ENCODE measurements around the gene STARD10.
A peak's percentile ranks its signal among the peaks of the same experiment; 100 is the strongest.

Gene STARD10

DNA sequence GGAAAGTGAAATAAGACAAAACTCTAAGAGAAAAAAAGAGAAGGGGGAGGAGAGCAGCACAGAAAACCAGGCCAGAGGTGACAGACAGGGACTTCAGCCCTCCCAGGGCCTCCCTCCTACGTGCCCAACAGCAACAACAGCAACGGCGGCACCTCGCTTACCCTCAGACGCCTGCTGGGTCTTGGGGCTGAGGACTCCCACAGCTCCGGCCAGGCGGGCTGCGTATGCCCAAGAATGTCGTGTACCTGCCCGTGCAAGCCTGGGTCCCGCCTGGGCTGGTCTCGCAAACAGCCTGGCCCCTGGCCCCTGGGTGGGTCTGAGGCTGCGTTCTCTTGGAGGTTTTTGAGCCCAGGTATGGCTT lies 72.2 kb downstream of the STARD10 start:
- DNase-seq (ENCODE audit: low spot score) = no peak

DNA sequence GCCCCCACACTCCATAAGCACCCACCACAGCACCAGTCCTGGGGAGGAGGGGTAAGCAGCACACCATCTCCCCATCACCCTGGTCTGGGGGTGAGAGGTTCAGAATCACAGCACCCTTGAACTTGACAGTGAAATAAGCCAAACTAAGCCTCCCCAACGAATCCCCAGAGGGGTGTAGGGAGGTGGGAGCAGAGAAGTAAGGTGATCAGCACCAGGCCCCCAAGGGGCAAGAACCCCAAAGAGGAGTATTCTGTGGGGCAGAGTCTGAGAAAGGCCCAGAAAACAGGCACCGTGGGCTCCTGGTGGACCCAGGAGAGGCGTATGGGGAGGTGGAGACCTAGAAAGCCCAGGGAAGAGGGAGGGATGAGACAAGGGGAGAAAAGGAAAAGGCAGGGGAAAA lies 72.6 kb downstream of the STARD10 start:
- H3K4me3 ChIP-seq = peak overlapping the region; percentile 82
- DNase-seq (ENCODE audit: low spot score) = no peak
- TF ChIP-seq, protein P1, sequence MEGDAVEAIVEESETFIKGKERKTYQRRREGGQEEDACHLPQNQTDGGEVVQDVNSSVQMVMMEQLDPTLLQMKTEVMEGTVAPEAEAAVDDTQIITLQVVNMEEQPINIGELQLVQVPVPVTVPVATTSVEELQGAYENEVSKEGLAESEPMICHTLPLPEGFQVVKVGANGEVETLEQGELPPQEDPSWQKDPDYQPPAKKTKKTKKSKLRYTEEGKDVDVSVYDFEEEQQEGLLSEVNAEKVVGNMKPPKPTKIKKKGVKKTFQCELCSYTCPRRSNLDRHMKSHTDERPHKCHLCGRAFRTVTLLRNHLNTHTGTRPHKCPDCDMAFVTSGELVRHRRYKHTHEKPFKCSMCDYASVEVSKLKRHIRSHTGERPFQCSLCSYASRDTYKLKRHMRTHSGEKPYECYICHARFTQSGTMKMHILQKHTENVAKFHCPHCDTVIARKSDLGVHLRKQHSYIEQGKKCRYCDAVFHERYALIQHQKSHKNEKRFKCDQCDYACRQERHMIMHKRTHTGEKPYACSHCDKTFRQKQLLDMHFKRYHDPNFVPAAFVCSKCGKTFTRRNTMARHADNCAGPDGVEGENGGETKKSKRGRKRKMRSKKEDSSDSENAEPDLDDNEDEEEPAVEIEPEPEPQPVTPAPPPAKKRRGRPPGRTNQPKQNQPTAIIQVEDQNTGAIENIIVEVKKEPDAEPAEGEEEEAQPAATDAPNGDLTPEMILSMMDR (IDR thresholded peaks at IDR 0.05) = no peak
- peak overlapping the region; percentile 62 to 83 for H3K27ac ChIP-seq

More for the DNA sequence above, 72.2 kb downstream of the STARD10 start:
- TF ChIP-seq, protein P1 (IDR thresholded peaks at IDR 0.05) = no peak
- Histone ChIP-seq H3K27ac (peak overlapping the region; percentile 62 to 83), H3K4me3 (peak overlapping the region; percentile 82)

DNA sequence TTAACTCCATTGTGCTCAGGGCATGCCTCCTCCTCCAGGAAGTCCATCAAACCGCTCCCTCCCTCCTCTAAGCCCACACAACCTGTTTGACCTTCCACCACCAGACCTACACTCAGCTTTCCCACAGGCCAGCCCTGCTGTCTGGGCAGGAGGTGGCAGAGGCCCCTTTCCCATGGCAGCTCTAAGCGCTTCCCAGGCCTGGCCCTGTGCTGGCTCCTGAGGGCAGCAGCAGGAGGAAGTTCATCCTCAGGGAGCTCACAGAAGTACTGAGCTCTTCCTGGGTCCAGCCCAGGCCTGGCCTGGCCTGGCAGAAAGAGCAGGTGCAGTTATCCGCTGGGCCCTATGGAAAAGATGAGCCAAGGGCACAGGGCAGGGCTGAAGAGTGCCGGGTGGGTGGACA lies 73.1 kb downstream of the STARD10 start:
- Histone ChIP-seq H3K27ac (peak overlapping the region; percentile 62 to 83), H3K4me3 (peak overlapping the region; percentile 82)
- DNase-seq (ENCODE audit: low spot score) = no peak
- TF ChIP-seq, protein P1 (IDR thresholded peaks at IDR 0.05) = no peak

DNA sequence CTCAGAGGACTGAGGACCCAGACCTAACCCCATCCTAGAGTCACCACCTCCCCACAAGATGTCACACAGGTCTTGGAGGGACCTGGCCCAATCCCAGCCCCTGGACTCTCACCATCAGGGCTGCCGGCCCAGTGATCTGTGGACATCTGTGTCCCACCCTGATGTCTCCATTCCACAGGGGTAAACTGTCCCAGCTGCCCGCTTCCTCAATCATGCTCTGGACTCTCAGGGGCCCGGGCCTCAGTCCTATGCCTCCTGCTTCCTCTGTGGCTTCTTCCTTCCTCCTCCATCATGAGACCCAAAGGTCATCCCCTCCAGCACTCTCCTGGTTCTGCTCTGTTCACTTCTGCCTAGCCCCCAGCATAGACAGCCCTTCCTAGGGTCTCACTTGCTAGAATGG lies 73.8 kb downstream of the STARD10 start:
- TF ChIP-seq, protein P1 (IDR thresholded peaks at IDR 0.05) = no peak
- H3K27ac ChIP-seq = peak overlapping the region in 1 of 2 donors; percentile 83
- H3K4me3 ChIP-seq = peak overlapping the region; percentile 82
- DNase-seq (ENCODE audit: low spot score) = no peak

DNA sequence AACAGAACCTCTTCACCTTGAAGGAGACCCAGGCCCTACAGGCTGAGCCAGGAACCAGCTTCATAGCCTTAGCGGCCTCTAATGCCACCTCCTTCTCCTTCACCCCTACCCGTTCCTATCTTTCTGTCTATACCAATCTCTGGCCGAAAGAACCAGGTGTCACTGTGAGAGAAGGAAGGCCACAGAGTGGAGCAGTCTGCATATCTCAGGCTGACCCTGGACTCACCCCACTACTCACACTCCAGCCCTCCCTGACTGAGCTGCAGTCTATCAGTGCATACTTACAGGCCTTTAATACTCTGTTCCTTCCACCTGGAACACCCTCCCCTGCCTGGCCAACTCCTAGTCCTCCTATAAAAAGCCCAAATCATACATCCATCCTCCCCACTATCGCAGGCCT lies 74.3 kb downstream of the STARD10 start:
- TF ChIP-seq, protein P1 (IDR thresholded peaks at IDR 0.05) = no peak
- peak overlapping the region; percentile 82 for H3K4me3 ChIP-seq
- DNase-seq (ENCODE audit: low spot score) = no peak
- peak overlapping the region in 1 of 2 donors; percentile 83 for H3K27ac ChIP-seq

DNA sequence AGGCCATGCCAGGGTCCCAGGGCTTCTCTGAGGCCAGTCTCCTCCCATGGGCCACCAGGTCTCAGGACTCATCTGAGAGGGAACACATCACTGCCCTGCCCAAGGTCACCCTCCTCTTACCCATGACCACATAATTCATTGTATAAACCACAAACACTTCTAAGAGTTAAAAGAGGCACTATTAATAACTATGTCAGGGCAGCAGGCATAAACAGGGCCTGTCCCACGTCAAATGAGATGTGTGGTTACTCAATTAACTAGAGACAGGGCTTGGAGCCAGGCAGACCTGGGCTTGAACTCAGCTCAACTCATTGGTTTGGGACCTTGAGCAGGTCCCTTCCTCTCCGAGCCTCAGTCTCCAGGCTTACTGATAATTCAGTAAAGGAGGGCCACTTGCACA lies 74.7 kb downstream of the STARD10 start:
- DNase-seq (ENCODE audit: low spot score) = no peak
- TF ChIP-seq, protein P1 (IDR thresholded peaks at IDR 0.05) = no peak
- Histone ChIP-seq H3K27ac (peak overlapping the region in 1 of 2 donors; percentile 83), H3K4me3 (peak overlapping the region; percentile 82)

DNA sequence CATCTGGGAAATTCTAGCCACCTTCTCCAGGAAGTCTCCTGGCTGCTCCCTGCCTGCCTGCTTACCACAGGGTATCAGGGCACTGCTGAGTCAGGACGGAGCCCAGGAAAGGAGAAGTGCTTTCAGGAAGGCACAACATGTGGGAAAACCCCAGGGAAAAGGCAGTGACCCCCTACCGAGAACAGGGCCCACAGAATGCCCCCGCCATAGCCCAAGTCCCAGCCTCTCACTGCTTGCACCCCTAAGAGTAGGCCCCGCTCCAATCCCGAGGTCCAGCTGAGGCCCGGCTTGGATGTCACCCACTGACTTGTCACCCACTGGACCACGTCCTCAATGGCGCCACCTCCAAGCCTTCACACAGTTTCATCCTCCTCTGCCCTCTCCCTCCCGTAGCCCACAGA lies 75.7 kb downstream of the STARD10 start:
- TF ChIP-seq, protein P1 (IDR thresholded peaks at IDR 0.05) = no peak
- H3K4me3 ChIP-seq = no peak overlapping the region
- H3K27ac ChIP-seq = no peak overlapping the region
- DNase-seq (ENCODE audit: low spot score) = no peak
